GM18870 (cell line): Measurements from ENCODE around the gene BLOC1S4.
"Not testable (repeated sequence)": the region's sequence is repeated elsewhere in the genome, so short reads cannot be mapped to it uniquely, and the experiment has no call there.

Experiments
- ATAC-seq: cut with Tn5 transposase; IDR thresholded peaks from one replicate; pipeline ENCODE4 v1.9.1; 2021; ENCODE audit warnings: moderate library complexity; ENCODE audit not compliant: unreplicated experiment

The BLOC1S4 gene

DNA sequence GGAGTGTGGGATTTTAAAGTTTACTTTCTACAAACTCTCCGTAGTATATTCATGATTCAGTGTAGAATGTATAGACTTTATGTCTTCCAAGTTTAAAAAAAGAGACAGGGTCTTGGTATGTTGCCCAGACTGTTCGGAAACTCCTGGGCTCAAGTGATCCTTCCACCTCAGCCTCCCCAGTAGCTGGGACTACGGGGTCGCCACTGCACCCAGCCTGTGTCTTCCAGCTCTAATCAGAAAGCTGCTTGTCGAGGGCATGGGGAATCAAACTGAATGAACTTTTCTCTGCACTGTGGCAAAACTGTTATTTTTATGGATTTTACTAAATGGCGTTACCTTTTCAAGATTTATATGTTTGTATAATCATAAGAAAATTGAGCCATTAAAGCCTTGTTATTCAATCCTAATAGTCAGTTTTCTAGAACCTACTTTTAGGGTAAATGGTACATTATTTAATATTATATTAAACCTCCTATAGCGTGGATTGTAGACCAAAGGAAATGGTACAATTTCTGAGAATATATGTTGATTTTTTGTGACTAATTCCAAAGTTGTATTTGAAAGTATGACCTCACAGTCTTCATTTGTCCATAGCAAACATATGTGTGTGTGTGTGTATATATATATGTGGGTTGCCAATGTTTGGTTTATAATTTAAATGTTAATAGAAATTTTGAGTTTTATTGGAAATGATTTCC lies 1.1 kb downstream of the BLOC1S4 start:
- no peak for ATAC-seq

GRCh38 chr4:6718932-6719610 lies 3.1 kb downstream of the BLOC1S4 start:
- ATAC-seq, result no peak

DNA sequence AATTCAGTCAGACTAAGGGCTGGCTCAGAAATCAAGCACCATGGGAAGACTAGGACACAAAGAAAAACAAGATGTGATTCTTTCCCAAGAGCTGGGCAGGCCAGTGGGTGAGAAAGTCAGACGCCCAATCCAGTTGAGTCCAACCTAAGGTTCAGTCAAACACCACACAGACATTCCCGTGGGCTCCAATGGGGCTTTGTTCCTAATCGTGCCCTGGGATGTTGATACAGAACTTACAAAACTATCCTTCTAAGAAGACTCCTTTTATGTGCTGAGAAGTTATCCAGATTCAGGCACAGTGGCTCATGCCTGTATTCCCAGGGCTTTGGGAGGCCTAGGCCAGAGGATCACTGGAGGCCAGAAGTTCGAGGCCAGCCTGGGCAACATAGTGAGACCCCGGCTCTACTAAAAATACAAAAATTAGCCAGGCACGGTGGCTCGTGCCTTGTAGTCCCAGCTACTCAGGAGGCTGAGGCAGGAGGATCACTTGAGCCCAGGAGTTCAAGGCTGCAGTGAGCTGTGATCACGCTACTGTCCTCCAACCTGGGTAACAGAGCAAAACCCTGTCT lies 3.7 kb downstream of the BLOC1S4 start:
- no peak for ATAC-seq

DNA sequence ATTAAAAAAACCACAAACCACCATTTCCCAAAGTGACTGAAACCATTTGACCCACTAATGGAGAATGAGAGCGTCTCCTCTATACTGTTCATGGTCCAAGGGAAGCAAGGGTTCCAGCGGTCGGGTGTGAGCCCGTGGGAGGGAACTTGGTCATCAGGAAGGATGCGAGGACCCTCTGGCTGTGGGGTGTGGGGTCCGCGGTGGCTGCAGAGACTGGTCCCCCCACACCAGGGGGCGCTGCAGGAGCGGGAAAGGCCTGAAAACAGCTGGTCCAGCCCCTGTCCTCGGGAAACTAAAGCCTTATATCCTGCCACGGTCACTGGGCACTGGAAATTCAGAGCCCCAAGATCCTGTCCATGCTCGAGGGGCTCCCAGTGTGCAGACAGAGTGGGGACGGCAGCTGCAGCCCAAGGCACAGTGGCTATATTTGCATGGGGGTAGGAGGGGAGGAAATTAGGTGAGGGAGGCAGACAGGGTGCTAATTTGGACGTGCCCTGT lies 4.3 kb downstream of the BLOC1S4 start:
- no peak for ATAC-seq

- no peak for ATAC-seq
These were observed 5.1 kb downstream of the BLOC1S4 start for GRCh38 chr4:6721121-6721520.

DNA sequence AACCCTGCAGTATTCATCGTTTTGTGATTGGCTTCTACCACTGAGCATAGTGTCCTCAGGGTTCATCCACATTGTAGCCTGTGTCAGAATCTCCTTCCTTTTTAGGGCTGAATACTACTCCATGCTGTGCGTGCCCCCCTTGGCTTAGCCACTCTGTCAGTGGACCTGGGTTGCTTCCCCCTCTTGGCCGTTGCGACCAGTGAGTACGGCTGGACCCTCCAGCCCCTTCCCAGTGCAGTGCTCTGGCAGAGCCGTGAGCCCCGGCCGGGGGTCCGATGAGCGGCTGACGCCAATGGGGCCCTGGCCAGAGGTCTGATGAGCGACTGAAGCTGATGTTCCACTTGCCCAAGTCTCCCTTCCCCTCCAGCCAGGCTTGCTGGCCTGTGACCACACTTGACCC lies 6.9 kb downstream of the BLOC1S4 start:
- no peak for ATAC-seq

DNA sequence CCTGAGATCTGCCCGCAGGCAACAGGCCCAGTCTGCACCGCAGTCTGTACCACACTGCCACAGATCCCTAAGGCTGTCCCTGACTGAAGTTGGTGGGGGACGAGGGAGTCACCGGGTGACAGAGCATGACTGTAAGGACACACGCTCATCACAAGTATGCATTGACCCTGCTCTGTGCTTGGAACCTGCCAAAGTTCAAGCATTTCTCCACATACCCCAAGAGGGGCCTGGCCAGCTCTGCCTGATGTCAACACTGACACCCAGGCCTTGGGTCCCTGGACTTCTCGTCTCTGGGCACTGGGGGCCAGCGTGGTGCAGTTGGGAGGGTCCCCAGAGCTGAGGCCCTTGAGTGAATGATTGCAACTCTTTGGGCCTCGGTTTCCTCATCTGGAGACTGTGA lies 7.9 kb downstream of the BLOC1S4 start:
- no peak for ATAC-seq

DNA sequence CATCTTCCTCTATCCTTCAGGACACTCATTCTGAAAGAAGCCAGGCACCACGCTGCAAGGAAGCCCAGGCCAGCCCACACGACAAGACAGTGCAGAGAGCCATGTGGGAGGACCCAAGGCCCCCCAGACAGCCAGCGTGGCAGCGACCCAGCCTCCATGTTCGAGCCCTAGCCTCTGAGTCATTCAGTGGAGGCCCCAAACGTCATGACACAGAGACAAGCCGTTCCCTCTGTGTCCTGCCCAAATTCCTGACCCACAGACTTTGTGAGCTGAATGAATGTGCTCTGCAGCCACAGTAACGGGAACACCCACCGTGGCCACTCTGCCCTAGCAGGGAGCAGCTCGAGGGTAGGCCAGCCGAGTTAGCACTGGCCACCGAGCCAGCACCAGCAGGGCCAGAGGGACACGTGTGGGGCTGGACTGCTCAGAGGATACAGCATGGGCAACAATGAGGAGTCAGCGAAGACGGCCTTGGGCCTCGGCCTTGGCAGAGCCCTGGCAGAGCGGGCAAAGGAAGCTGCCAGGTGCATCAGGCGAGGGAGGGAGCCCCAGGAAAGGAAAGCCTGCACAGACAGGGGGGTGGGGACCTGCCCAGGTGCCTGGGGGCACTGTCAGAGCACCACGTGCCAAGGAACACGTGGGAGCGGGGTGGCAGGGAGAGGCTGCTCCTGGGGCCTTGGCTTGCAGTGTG lies 8.6 kb downstream of the BLOC1S4 start:
- no peak for ATAC-seq

DNA sequence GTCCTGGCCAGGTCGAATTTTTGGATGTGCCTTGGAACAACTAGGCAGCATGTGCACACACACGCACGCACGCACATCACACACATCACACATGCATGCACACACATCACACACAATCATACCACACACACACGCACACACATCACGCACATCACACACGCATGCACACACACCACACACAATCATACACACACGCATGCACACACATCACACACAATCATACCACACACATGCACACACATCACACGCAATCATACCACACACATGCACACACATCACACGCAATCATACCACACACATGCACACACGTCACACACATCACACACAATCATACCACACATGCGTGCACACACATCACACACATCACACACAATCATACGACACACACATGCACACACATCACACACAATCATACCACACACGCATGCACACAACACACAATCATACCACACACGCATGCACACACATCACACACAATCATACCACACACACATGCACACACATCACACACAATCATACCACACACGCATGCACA lies 9.5 kb downstream of the BLOC1S4 start:
- ATAC-seq, result not testable (repeated sequence)

GRCh38 chr4:6727081-6727942 lies 11.3 kb downstream of the BLOC1S4 start:
- ATAC-seq, result no peak

DNA sequence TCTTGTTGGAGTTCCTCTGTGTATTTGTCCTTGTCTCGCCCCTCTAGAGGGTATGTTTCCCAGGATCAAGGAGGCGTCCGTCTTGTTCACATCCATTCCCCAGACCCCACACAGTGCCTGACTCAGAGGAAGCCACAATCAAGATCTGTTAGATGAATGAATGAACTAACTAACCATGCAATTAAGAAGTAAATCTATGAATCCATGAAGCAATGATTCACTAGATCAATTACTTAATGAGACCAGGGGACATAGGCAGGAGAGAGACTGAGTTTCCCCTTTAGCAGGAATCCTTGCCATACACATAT lies 11.9 kb downstream of the BLOC1S4 start:
- no peak for ATAC-seq

DNA sequence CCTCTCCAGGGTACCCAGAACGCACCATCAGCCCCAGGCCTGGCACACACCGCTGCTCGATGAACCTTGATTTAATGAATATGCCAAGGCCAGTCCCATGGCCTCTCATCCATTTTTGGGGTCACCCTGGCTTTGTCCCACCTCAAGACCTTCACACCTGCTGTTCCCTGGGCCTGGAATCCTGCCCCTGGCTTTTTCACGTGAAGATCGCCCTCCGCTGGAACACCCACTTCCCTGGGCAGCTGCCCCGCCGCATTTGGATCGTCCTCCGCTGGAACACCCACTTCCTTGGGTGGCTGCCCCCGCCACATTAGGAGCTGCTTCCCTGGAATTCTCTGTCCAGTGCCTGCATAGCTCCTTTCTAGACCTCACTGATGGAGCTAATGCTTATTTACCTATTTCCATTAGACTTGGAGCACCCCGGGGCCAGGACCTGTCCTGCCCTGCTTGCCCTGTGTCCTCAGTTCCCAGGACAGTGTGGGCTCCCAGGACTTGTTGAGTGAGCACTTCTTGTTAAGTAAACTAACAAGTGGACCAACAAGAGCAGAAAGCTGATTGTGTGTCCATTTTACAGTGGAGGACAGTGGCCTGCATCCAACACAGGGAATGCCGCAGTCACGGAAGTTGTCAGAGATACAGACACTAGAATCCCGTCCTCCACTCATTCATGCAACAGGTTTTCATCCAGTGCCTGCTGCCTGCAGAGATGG lies 12.5 kb downstream of the BLOC1S4 start:
- no peak for ATAC-seq

DNA sequence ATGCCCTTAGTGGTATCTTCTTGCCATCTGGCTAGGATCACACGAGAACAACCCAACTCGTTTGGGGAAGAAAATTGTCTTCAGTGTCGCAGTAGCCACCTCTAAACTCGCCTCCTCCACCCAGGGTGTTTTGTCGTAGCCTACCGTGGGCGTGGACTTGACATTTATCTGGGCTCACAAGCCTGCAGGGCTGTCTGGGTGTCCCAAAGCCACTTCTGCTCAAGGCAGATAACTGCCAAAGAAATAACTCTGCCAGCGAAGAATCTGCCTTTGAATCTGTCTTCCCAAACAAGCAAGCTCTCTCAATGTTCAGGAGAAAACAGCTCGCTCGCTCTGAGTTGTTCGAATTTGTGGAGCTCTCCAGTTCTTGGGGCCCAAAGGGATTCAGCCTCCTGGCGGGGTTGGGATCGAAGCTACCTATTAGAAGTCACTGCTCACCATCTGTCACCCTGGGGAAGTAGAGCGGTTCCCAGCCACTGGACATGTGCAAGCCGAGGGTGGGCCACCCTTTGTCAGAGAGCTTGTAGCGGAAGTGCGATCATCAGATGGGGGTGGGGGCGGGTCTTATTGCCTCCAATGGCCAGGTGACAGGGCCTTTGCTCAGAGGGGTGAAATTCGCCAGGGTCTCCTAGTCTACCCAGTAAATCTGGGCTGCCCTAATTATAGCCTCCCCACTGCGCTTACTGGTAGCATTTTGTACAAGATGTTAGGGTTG lies 14.8 kb downstream of the BLOC1S4 start:
- ATAC-seq, result no peak

- no peak for ATAC-seq
These were observed 15.3 kb downstream of the BLOC1S4 start for GRCh38 chr4:6731318-6731675.

GRCh38 chr4:6731780-6732179 lies 15.8 kb downstream of the BLOC1S4 start:
- ATAC-seq, result no peak

GRCh38 chr4:6732441-6733357 lies 16.7 kb downstream of the BLOC1S4 start:
- ATAC-seq, result no peak

- ATAC-seq, result no peak
These were observed 17.6 kb downstream of the BLOC1S4 start for GRCh38 chr4:6733358-6734164.
